Adrenal gland (tissue), 5 donors: Measurements from ENCODE around the gene AHR.

Experiments used
- POLR2A ChIP-seq, 2 donors: fragments of 450-650 bp; IDR thresholded peaks; one replicate each; pipeline ENCODE4 v1.6.1; 2017; ENCODE audit warnings: antibody characterized with exemption in 2 of 2, mild to moderate bottlenecking in 2 of 2, moderate library complexity in 1 of 2
- TF ChIP-seq, protein P1 (sequence below), 6 experiments: fragments of 450-650 bp in 4 of 6; fragments of 200-600 bp in 2 of 6; sonication (generic) in 1 of 6; IDR thresholded peaks; 1 replicate in 5 of 6; 2 replicates in 1 of 6; pipeline versions ENCODE4 v1.5.1 to v1.8.0; 2016 to 2021; ENCODE audit warnings: antibody characterized with exemption in 6 of 6, mild to moderate bottlenecking in 2 of 6, moderate library complexity in 1 of 6
- donor health status: DM: no; HTN: no; CAD: no.

DNA sequence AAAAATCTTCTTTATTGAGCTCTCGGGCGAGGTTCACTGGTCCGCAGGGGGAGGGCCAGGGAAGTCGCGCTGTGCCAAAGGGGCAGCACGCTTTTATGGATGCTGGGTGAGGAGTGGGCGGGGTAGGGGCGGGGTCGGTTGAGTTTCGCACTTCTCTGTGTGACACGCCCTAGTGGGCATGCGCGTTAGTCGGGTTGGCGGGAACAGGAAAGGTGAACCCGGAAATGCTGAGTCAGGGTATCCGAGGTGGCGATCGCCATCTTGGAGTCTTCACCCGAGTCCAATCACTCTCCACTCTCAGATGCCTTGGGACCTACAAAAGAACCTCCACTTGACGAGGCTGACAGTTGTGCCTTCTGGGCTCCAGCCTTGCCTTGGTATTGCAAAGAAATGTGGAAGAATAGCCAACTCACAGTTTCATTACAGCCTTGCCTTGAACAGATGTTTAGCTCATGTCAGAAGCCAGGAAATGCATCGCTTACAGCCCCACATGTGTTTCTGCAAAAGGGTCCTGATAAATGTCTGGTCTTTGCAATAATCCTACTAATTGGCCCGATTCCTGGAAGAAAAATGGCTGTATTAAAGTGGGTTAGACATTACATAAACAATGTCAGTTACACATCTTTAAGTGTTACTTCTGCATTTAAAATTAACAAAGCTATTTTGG is 64.1 kb downstream of the AHR start:
- TF ChIP-seq, protein P1, sequence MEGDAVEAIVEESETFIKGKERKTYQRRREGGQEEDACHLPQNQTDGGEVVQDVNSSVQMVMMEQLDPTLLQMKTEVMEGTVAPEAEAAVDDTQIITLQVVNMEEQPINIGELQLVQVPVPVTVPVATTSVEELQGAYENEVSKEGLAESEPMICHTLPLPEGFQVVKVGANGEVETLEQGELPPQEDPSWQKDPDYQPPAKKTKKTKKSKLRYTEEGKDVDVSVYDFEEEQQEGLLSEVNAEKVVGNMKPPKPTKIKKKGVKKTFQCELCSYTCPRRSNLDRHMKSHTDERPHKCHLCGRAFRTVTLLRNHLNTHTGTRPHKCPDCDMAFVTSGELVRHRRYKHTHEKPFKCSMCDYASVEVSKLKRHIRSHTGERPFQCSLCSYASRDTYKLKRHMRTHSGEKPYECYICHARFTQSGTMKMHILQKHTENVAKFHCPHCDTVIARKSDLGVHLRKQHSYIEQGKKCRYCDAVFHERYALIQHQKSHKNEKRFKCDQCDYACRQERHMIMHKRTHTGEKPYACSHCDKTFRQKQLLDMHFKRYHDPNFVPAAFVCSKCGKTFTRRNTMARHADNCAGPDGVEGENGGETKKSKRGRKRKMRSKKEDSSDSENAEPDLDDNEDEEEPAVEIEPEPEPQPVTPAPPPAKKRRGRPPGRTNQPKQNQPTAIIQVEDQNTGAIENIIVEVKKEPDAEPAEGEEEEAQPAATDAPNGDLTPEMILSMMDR (IDR thresholded peaks at IDR 0.05) = no peak
- no peak for TF ChIP-seq POLR2A (IDR thresholded peaks at IDR 0.05)
